Fibroblast of peridontal ligament (primary cell): ENCODE measurements around the gene ANKS3.

ENCODE experiments used
- DNase-seq: peaks from one replicate; pipeline ENCODE4 v3.0.0-alpha.2; 2010; ENCODE audit errors: extremely low read depth

The ANKS3 gene

GRCh38 chr16:4650443-4651074 is 83.5 kb downstream of the ANKS3 start:
- DNase-seq = peak; percentile 29

- no peak for DNase-seq
These were observed 84.2 kb downstream of the ANKS3 start for GRCh38 chr16:4649744-4650442.

GRCh38 chr16:4648917-4649316 is 85.2 kb downstream of the ANKS3 start:
- DNase-seq = no peak

GRCh38 chr16:4647644-4647980 is 86.5 kb downstream of the ANKS3 start:
- DNase-seq = no peak

- DNase-seq = no peak
These were observed 87.1 kb downstream of the ANKS3 start for GRCh38 chr16:4646773-4647643.
